Nucleus accumbens (tissue), 56 donors: Measurements from ENCODE around the gene ARFGAP1.

Experiments used
- DNase-seq, 56 donors: peaks; one replicate each; lab custom pipeline; 2025; lab: John Stamatoyannopoulos, UW

Gene ARFGAP1

GRCh38 chr20:63239431-63239830, 33.2 kb upstream of the ARFGAP1 start:
- DNase-seq = no peak

GRCh38 chr20:63240004-63240403, 32.6 kb upstream of the ARFGAP1 start:
- no peak for DNase-seq

GRCh38 chr20:63241272-63241671, 31.3 kb upstream of the ARFGAP1 start:
- no peak for DNase-seq

GRCh38 chr20:63242736-63243135, 29.9 kb upstream of the ARFGAP1 start:
- no peak for DNase-seq

- no peak for DNase-seq
Observed at GRCh38 chr20:63243604-63244247, 28.9 kb upstream of the ARFGAP1 start.

GRCh38 chr20:63244468-63244867, 28.1 kb upstream of the ARFGAP1 start:
- no peak for DNase-seq

- DNase-seq = peak in 3 of 56 donors; percentile 14 to 30 (median 16)
Observed at GRCh38 chr20:63246490-63247288, 25.9 kb upstream of the ARFGAP1 start.

- DNase-seq = no peak
Observed at GRCh38 chr20:63247671-63248228, 24.9 kb upstream of the ARFGAP1 start.

GRCh38 chr20:63248835-63249591, 23.6 kb upstream of the ARFGAP1 start:
- no peak for DNase-seq

- DNase-seq = no peak
Observed at GRCh38 chr20:63249891-63250290, 22.7 kb upstream of the ARFGAP1 start.

- peak in 13 of 56 donors; percentile 16 to 62 (median 46) for DNase-seq
Observed at GRCh38 chr20:63251350-63251749, 21.3 kb upstream of the ARFGAP1 start.

- peak in 50 of 56 donors; percentile 14 to 89 (median 58) for DNase-seq
Observed at GRCh38 chr20:63252284-63252711, 20.3 kb upstream of the ARFGAP1 start.

GRCh38 chr20:63253065-63253437, 19.6 kb upstream of the ARFGAP1 start:
- no peak for DNase-seq

GRCh38 chr20:63253438-63254231, 19.0 kb upstream of the ARFGAP1 start:
- peak in 39 of 56 donors; percentile 10 to 88 (median 52) for DNase-seq

GRCh38 chr20:63254232-63254605, 18.4 kb upstream of the ARFGAP1 start, which contains the start of gene NKAIN4:
NKAIN4 (minus strand) TSS chr20:63254463; CDS start chr20:63254450, 13 bp downstream.
- DNase-seq = peak in 3 of 56 donors; percentile 3 to 52 (median 29)

GRCh38 chr20:63254606-63255384, 17.8 kb upstream of the ARFGAP1 start:
- no peak for DNase-seq

- no peak for DNase-seq
Observed at GRCh38 chr20:63255931-63256704, 16.5 kb upstream of the ARFGAP1 start.

- DNase-seq = no peak
Observed at GRCh38 chr20:63256954-63257353, 15.7 kb upstream of the ARFGAP1 start.
